Small intestine (tissue), 7 donors: ENCODE data around the gene SEMA5B. TPM values are rescaled to one million over a fixed set of nuclear protein-coding genes. Genes with fewer than 3 reads are reported as not detected.
A peak's percentile ranks its signal among the peaks of the same experiment; 100 is the strongest.

ENCODE experiments used
- DNase-seq, 2 donors: peaks; one replicate each; pipeline versions ENCODE4 v3.0.0 to v3.0.0-alpha.2; 2013
- FAIRE-seq: peaks from 2 replicates; lab custom pipeline; 2012; peaks lifted over from hg19 to GRCh38; lab: Jason Lieb, UNC
- H3K27ac ChIP-seq, 3 donors: one replicate each; pipeline ENCODE4 v1.5.1; 2013; ENCODE audit warnings: low read length in 2 of 3, mild to moderate bottlenecking in 2 of 3, control low read depth in 1 of 3, inconsistent platforms in 1 of 3, low read depth in 1 of 3, moderate library complexity in 1 of 3
- H3K27me3 ChIP-seq, 3 donors: one replicate each; pipeline ENCODE4 v1.6.1; 2013; ENCODE audit warnings: low read length in 3 of 3, inconsistent platforms in 1 of 3; ENCODE audit not compliant: control insufficient read depth in 3 of 3, insufficient read depth in 3 of 3
- H3K36me3 ChIP-seq, 3 donors: one replicate each; pipeline ENCODE4 v1.6.1; 2013; ENCODE audit warnings: low read length in 3 of 3, inconsistent platforms in 1 of 3, low read depth in 1 of 3, mild to moderate bottlenecking in 1 of 3, moderate library complexity in 1 of 3; ENCODE audit not compliant: control insufficient read depth in 3 of 3, insufficient read depth in 2 of 3
- H3K4me1 ChIP-seq, 3 donors: one replicate each; pipeline ENCODE4 v1.6.1; 2013; ENCODE audit warnings: low read length in 2 of 3, inconsistent platforms in 1 of 3, low read depth in 1 of 3, mild to moderate bottlenecking in 1 of 3, moderate library complexity in 1 of 3; ENCODE audit not compliant: control insufficient read depth in 3 of 3, insufficient read depth in 2 of 3
- H3K4me3 ChIP-seq, 3 donors: one replicate each; pipeline ENCODE4 v1.5.1; 2013; ENCODE audit warnings: low read length in 3 of 3, control low read depth in 1 of 3, inconsistent platforms in 1 of 3, low read depth in 1 of 3, mild to moderate bottlenecking in 1 of 3, moderate library complexity in 1 of 3
- H3K9me3 ChIP-seq, 2 donors: one replicate each; pipeline ENCODE4 v1.6.1; 2013; ENCODE audit warnings: low read depth in 1 of 2, low read length in 1 of 2; ENCODE audit not compliant: control insufficient read depth in 2 of 2, insufficient read depth in 1 of 2
- WGBS, 3 donors: extraction: QIAGEN DNeasy Blood & Tissue Kit; methylation state at CpG; one replicate each; pipeline ENCODE4 v1.1.7; 2013; 5-methylcytosine and 5-hydroxymethylcytosine counted together
- polyA plus RNA-seq, 4 donors: library from polyadenylated mRNA; stranded (reverse) in 3 of 4; unstranded in 1 of 4; fragments of 200-250 nt in 3 of 4; fragments of 120-200 nt in 1 of 4; gene quantifications; one replicate each; pipeline versions ENCODE4 v1.2.1 to v1.2.3, GENCODE V29; 2013
- donor health status: healthy with polysubstance abuse.
- donor health status: control.
- donor health status: control.
- donor health status: Bipolar disorder and iron deficiency.
- donor health status: healthy.

Gene SEMA5B
- polyA plus RNA-seq, 4 donors: 0.75 to 4.0 (median 1.9) TPM; not detected in 1

- peak overlapping the region in 1 of 3 donors; percentile 82 for H3K27ac ChIP-seq
- DNase-seq (no peak), FAIRE-seq (no peak)
- peaks cover 0 to 10% (median 0%) of the 10 kb centered on the region in 3 donors for H3K27me3 ChIP-seq
- H3K36me3 ChIP-seq: no peaks in the 10 kb centered on the region
- no peaks in the 10 kb centered on the region for H3K9me3 ChIP-seq
- H3K4me1 ChIP-seq: peaks cover 0 to 2% (median 0%) of the 10 kb centered on the region in 3 donors
- no peak overlapping the region for H3K4me3 ChIP-seq
- 64 to 78% (median 75%) methylated on average over 2 of the region's 2 CpGs for WGBS, 3 donors
Measured at GRCh38 chr3:123053107-123053506, 25.5 kb upstream of the SEMA5B start.

- WGBS, 3 donors: 92 to 97% (median 94%) methylated on average over 2 of the region's 2 CpGs
- FAIRE-seq: no peak
- Histone ChIP-seq H3K9me3 (no peaks in the 10 kb centered on the region), H3K27me3 (peaks cover 0 to 13% (median 0%) of the 10 kb centered on the region in 3 donors), H3K4me1 (peaks cover 0 to 2% (median 0%) of the 10 kb centered on the region in 3 donors), H3K36me3 (no peaks in the 10 kb centered on the region), H3K27ac (no peak overlapping the region), H3K4me3 (no peak overlapping the region)
- DNase-seq: no peak
Measured at GRCh38 chr3:123050666-123051065, 23.1 kb upstream of the SEMA5B start.

- Histone ChIP-seq H3K27ac (peak overlapping the region in 1 of 3 donors; percentile 7), H3K36me3 (no peaks in the 10 kb centered on the region), H3K4me1 (no peaks in the 10 kb centered on the region), H3K9me3 (no peaks in the 10 kb centered on the region), H3K4me3 (no peak overlapping the region), H3K27me3 (peaks cover 0 to 4% (median 0%) of the 10 kb centered on the region in 3 donors)
- 70 to 85% (median 80%) methylated on average over 13 of the region's 13 CpGs for WGBS, 3 donors
- FAIRE-seq: no peak
- DNase-seq: no peak
Measured at GRCh38 chr3:123048480-123049237, 21.1 kb upstream of the SEMA5B start.

- Histone ChIP-seq H3K4me3 (no peak overlapping the region), H3K4me1 (no peaks in the 10 kb centered on the region), H3K36me3 (no peaks in the 10 kb centered on the region), H3K9me3 (no peaks in the 10 kb centered on the region), H3K27ac (no peak overlapping the region), H3K27me3 (peaks cover 0 to 4% (median 0%) of the 10 kb centered on the region in 3 donors)
- DNase-seq: no peak
- FAIRE-seq: no peak
- WGBS, 3 donors: 85 to 90% (median 88%) methylated on average over 3 of the region's 3 CpGs
Measured at GRCh38 chr3:123047062-123047319, 19.4 kb upstream of the SEMA5B start.

GRCh38 chr3:123046262-123047061 is 18.9 kb upstream of the SEMA5B start:
- Histone ChIP-seq H3K4me1 (no peaks in the 10 kb centered on the region), H3K36me3 (no peaks in the 10 kb centered on the region), H3K27me3 (peaks cover 0 to 4% (median 0%) of the 10 kb centered on the region in 3 donors), H3K27ac (no peak overlapping the region), H3K9me3 (no peaks in the 10 kb centered on the region), H3K4me3 (no peak overlapping the region)
- WGBS, 3 donors: 54 to 63% (median 61%) methylated on average over 10 of the region's 10 CpGs
- DNase-seq: no peak
- no peak for FAIRE-seq

- no peak overlapping the region for H3K4me3 ChIP-seq
- FAIRE-seq: no peak
- H3K4me1 ChIP-seq: no peaks in the 10 kb centered on the region
- peaks cover 0 to 4% (median 0%) of the 10 kb centered on the region in 3 donors for H3K27me3 ChIP-seq
- WGBS, 3 donors: 44 to 72% (median 56%) methylated on average over 5 of the region's 5 CpGs
- H3K27ac ChIP-seq: no peak overlapping the region
- no peaks in the 10 kb centered on the region for H3K9me3 ChIP-seq
- no peak for DNase-seq
- H3K36me3 ChIP-seq: no peaks in the 10 kb centered on the region
Measured at GRCh38 chr3:123044981-123045763, 17.6 kb upstream of the SEMA5B start.

GRCh38 chr3:123042413-123042812 is 14.8 kb upstream of the SEMA5B start:
- Histone ChIP-seq H3K9me3 (no peaks in the 10 kb centered on the region), H3K36me3 (no peaks in the 10 kb centered on the region), H3K27ac (no peak overlapping the region), H3K4me3 (no peak overlapping the region), H3K4me1 (no peaks in the 10 kb centered on the region), H3K27me3 (peaks cover 0 to 4% (median 0%) of the 10 kb centered on the region in 3 donors)
- DNase-seq (no peak), FAIRE-seq (no peak)
- WGBS, 3 donors: 80 to 84% (median 84%) methylated on average over 6 of the region's 6 CpGs

- no peaks in the 10 kb centered on the region for H3K4me1 ChIP-seq
- no peaks in the 10 kb centered on the region for H3K9me3 ChIP-seq
- FAIRE-seq (no peak), DNase-seq (no peak)
- no peaks in the 10 kb centered on the region for H3K27me3 ChIP-seq
- 44 to 65% (median 55%) methylated on average over 3 of the region's 3 CpGs for WGBS, 3 donors
- H3K4me3 ChIP-seq: no peak overlapping the region
- no peak overlapping the region for H3K27ac ChIP-seq
- no peaks in the 10 kb centered on the region for H3K36me3 ChIP-seq
Measured at GRCh38 chr3:123039178-123039577, 11.6 kb upstream of the SEMA5B start.
